Measurements from ENCODE around the gene B3GLCT.
A peak's percentile ranks its signal among the peaks of the same experiment; 100 is the strongest.
"Not testable (repeated sequence)": the region's sequence is repeated elsewhere in the genome, so short reads cannot be mapped to it uniquely, and the experiment has no call there.

The B3GLCT gene

DNA sequence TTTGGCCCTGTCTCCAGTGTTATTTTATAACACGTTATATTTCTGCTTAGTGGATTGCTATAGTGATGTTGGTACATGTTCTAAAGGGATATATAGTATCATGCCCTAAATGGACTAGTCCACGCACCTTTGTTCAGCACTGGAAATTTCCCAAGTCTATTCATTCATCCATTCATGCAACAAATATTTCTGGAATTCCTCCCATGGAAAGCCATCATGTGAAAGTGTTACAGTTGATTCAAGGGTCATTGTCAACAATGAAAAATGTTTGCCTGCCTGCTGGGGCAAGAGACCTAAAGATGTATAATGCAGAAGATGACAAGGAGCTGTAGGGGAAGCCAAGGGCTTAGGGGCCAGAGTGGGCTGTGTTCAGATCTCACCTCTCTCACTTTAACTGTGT lies 27.2 kb upstream of the B3GLCT start:
- no peak overlapping the region for H3K4me3 Mint-ChIP-seq
- H3K27ac Mint-ChIP-seq, result no peak overlapping the region
- H3K4me1 Mint-ChIP-seq, result no peaks in the 10 kb centered on the region
- ATAC-seq (ENCODE audit: low read depth), result no peak
- no peak for DNase-seq (ENCODE audit: low spot score in 2 of 2)
- no peaks in the 10 kb centered on the region for H3K36me3 Mint-ChIP-seq
- H3K9me3 Mint-ChIP-seq, result peaks cover 4% of the 10 kb centered on the region
- H3K27me3 Mint-ChIP-seq, result peaks cover 17% of the 10 kb centered on the region

DNA sequence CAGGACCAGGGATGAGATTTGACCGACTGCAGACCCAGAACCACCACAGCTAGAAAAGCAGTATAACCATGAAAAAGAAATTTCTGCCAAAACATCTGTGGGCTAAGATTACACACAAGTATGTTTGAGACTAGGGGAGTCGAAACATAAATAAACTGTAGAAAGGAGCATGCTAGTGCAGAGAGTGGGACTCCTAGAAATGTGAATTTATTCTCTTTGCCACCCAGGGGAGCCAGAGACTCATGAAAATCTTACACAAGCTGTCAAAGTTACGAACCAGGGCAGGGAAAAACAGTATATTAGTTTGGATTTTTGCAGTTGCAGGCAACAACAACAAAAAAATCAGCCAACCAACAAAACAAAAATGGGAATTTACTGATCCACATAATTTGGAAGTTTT lies 25.8 kb upstream of the B3GLCT start:
- no peak overlapping the region for H3K4me3 Mint-ChIP-seq

DNA sequence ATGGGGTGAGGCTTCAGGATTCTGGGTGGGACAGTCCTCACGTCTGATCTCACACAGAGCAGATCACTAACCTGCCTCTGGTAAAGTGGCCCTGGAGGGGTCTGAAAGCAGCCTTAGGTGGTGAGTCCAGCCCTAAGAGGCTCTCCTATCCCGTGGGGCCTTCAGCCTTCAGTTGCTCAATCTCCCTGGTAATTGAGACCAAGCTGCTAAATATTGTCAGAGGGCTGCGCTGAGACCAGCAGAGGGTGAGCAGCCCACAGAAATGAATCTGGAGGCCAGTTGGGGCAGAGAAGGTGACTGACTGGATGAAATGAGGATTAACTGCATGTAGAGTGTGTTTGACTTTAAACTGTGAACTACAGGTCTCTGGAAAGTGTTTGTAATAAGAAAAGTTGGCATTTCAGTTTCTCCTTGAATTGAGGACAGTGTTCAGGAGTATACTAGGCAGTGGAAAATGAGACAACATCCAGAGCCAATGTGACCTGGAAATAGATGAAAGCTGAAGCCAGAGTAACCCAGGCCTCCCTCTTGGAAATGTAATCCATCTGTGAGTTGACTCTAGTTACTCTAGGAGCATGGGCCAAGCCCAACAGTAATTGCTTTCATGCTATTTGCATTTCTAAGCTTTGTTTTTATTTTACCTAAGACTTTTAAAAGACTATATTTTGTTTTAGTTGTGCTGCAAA lies 23.8 kb upstream of the B3GLCT start:
- H3K27me3 Mint-ChIP-seq, result peaks cover 14% of the 10 kb centered on the region
- no peak overlapping the region for H3K27ac Mint-ChIP-seq
- DNase-seq (ENCODE audit: low spot score in 2 of 2) (no peak), ATAC-seq (ENCODE audit: low read depth) (no peak)
- no peaks in the 10 kb centered on the region for H3K36me3 Mint-ChIP-seq
- H3K4me3 Mint-ChIP-seq, result no peak overlapping the region
- peaks cover 6% of the 10 kb centered on the region for H3K9me3 Mint-ChIP-seq
- H3K4me1 Mint-ChIP-seq, result no peaks in the 10 kb centered on the region

More for the DNA sequence above, 25.8 kb upstream of the B3GLCT start:
- Mint-ChIP-seq H3K36me3 (no peaks in the 10 kb centered on the region), H3K9me3 (peaks cover 6% of the 10 kb centered on the region), H3K27ac (no peak overlapping the region), H3K4me1 (no peaks in the 10 kb centered on the region), H3K27me3 (peaks cover 17% of the 10 kb centered on the region)
- no peak for ATAC-seq (ENCODE audit: low read depth)
- DNase-seq (ENCODE audit: low spot score in 2 of 2), result no peak

DNA sequence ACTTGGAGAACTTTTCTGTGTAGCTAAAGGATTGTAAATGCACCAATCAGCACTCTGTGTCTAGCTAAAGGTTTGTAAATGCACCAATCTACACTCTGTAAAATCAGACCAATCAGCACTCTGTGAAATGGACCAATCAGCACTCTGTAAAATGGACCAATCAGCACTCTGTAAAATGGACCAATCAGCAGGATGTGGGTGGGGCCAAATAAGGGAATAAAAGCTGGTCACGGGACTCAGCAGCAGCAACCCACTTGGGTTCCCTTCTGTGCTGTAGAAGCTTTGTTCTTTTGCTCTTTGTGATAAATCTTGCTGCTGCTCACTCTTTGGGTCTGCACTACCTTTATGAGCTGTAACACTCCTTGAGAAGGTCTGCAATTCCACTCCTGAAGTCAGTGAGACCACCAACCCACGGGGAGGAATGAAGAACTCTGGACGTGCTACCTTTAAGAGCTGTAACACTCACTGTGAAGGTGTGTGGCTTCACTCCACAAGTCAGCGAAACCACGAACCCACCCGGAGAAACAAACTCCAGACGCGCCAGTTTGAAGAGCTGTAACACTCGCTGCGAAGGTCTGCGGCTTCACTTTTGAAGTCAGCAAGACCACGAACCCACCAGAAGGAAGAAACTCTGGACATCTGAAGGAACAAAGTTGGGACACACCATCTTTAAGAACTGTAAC lies 21.8 kb upstream of the B3GLCT start:
- not testable (repeated sequence) for H3K27ac Mint-ChIP-seq; H3K9me3 Mint-ChIP-seq; H3K4me3 Mint-ChIP-seq; DNase-seq (ENCODE audit: low spot score in 2 of 2); H3K4me1 Mint-ChIP-seq; H3K36me3 Mint-ChIP-seq; H3K27me3 Mint-ChIP-seq; ATAC-seq (ENCODE audit: low read depth)

DNA sequence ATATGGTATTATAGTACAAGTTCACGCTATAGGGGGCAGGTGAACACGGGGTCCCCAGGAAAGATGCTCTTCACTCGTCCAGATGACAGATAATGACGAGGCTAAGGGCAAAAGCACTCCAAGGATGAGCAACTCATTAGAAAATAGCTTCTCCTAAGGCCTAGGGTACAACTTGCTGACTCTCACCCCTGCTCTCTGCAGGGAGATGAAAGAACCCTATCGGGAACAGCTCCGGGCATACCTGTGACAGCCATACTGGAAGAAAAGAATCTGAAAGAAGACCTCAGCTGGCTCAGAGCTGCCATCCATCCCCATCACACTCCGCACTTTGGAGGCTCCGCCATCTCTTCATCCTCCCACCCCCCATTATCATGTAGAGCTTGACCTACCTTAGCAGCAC lies 20.5 kb upstream of the B3GLCT start:
- Mint-ChIP-seq H3K4me3 (no peak overlapping the region), H3K27ac (no peak overlapping the region), H3K36me3 (peaks cover 2% of the 10 kb centered on the region)

DNA sequence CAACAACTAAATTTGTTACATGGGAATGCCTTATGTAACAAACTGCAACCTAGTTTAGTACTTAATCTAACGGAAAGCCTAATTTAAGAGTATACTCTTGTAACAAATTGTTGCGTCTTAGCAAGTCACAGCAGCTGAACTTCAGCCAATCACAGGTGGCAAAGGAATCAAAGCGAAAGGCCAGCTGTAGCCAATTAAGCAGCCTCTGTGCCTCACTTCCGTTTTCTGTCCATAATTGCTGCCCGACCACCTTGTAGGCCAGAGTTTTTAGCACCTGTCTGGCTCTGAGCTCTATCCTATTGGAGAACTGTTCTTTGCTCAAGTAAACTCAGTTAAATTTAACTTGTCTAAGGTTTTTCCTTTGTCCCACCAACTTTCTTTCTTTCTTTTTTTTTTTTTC lies 20.0 kb upstream of the B3GLCT start:
- DNase-seq (ENCODE audit: low spot score in 2 of 2), result no peak
- Mint-ChIP-seq H3K4me3 (no peak overlapping the region), H3K4me1 (no peaks in the 10 kb centered on the region), H3K36me3 (peaks cover 3% of the 10 kb centered on the region), H3K9me3 (peaks cover 6% of the 10 kb centered on the region), H3K27me3 (peaks cover 2% of the 10 kb centered on the region), H3K27ac (no peak overlapping the region)
- no peak for ATAC-seq (ENCODE audit: low read depth)

More for the DNA sequence above, 20.5 kb upstream of the B3GLCT start:
- no peak for ATAC-seq (ENCODE audit: low read depth)
- Mint-ChIP-seq H3K4me1 (no peaks in the 10 kb centered on the region), H3K27me3 (peaks cover 2% of the 10 kb centered on the region), H3K9me3 (peaks cover 6% of the 10 kb centered on the region)
- DNase-seq (ENCODE audit: low spot score in 2 of 2), result no peak

DNA sequence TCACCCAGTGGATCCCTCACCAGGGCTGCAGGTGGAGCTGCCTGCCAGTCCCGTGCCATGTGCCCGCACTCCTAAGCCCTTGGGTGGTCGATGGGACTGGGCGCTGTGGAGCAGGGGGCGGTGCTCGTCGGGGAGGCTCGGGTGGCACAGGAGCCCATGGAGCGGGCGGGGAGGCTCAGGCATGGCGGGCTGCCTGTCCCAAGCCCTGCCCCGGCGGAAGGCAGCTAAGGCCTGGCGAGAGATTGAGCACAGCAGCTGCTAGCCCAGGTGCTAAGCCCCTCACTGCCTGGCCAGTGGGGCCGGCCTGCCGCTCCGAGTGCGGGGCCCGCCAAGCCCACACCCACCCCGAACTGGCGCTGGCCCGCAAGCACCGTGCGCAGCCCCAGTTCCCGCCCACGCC lies 16.8 kb upstream of the B3GLCT start:
- H3K4me1 Mint-ChIP-seq, result no peaks in the 10 kb centered on the region
- no peak overlapping the region for H3K4me3 Mint-ChIP-seq
- no peak for ATAC-seq (ENCODE audit: low read depth)
- peaks cover 3% of the 10 kb centered on the region for H3K36me3 Mint-ChIP-seq
- peaks cover 4% of the 10 kb centered on the region for H3K27me3 Mint-ChIP-seq
- peaks cover 2% of the 10 kb centered on the region for H3K9me3 Mint-ChIP-seq
- DNase-seq (ENCODE audit: low spot score in 2 of 2), result no peak
- H3K27ac Mint-ChIP-seq, result no peak overlapping the region

DNA sequence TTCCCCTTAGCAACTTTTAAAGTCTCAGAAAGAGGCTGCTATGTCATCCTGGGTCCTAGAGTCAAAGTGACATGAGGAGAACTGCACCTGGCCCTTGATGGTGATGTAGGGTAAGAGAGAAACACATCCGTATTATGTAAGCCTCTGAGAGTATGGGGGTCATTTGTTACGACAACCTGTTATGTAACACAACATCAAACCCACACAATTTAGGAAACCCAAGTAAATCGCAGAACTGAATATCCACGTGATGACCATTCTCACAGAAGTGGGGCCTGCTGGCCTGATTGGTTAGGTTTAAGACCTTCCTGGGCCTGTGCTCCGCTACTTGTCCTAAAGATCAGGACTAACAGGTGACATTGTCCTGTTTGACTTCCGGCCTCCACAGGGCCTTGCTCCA lies 15.3 kb upstream of the B3GLCT start:
- H3K36me3 Mint-ChIP-seq, result peaks cover 3% of the 10 kb centered on the region
- H3K27ac Mint-ChIP-seq, result no peak overlapping the region
- H3K9me3 Mint-ChIP-seq, result no peaks in the 10 kb centered on the region
- ATAC-seq (ENCODE audit: low read depth) (no peak), DNase-seq (ENCODE audit: low spot score in 2 of 2) (no peak)
- H3K4me1 Mint-ChIP-seq, result no peaks in the 10 kb centered on the region
- H3K27me3 Mint-ChIP-seq, result peaks cover 5% of the 10 kb centered on the region
- H3K4me3 Mint-ChIP-seq, result no peak overlapping the region

DNA sequence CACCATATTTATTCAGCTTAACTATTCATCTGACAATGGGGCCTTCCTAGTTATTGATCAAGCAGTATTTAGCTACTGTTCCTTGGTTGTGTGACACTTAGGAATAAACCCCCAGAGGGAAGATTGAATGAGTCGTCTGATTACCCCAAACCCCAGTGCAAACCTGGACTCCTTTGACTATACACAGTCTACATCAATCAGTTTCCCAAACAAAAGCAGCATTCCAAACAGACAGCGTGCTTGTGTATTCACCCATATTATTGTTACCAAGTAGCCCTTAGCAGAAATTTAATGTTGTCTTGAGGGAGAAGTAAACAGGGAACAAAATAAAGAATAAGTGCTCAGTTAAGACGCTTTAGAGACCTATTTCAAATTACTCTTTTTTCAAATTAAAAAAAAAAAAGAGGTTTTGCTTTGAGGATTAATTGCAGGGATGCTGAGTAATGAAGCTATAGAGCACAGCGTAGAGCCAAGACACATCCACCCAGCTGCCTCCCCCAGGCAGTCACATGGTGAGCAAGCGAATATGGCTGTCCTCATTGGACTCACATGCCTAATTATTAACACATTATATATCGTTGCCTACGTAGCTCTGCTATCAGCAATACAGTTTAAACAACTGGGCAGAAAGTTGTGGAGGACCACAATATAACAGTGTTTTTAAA lies 14.7 kb upstream of the B3GLCT start:
- Mint-ChIP-seq H3K9me3 (no peaks in the 10 kb centered on the region), H3K36me3 (peaks cover 3% of the 10 kb centered on the region), H3K4me1 (no peaks in the 10 kb centered on the region), H3K27ac (no peak overlapping the region), H3K27me3 (peaks cover 5% of the 10 kb centered on the region), H3K4me3 (no peak overlapping the region)
- DNase-seq (ENCODE audit: low spot score in 2 of 2) (no peak), ATAC-seq (ENCODE audit: low read depth) (no peak)

DNA sequence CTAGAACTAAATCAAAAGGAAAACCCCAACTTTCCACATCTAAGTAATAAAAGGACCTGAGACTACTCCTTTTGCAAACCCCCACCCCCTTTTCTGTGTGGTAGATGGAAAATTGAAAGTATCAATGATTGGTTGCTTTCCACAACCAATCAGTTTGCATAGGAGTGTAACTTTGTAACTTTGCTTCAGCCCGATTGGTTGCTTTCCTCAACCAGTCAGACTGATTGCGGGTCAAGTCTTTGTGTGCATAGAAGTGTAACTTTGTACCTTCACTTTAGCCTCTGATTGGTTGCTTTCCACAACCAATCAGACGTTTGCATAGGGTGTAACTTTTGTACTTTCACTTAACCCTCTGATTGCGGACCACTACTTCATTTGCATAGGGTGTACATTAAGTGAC lies 8.0 kb upstream of the B3GLCT start:
- Mint-ChIP-seq H3K27ac (no peak overlapping the region), H3K36me3 (peaks cover 4% of the 10 kb centered on the region)
- no peak for ATAC-seq (ENCODE audit: low read depth)

DNA sequence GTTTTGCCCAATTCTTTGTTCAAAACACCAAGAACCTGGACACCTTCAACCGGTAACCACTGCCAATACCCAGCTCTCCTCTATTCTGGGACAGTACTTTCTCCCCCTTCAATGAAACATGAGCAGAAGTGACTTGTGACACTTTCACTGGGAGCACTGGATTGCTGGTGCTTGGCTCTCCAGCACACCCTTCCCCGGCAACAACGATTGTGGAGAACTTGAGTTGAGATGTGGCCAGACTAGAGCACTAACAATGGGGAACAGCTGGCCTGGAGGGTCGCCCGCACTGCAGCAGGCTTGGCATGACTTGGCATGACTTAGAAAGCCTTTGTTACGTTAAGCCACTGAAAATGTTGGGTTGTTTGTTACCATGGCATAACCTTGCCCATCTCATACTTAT lies 7.5 kb upstream of the B3GLCT start:
- Mint-ChIP-seq H3K4me3 (no peak overlapping the region), H3K36me3 (peaks cover 4% of the 10 kb centered on the region), H3K4me1 (no peaks in the 10 kb centered on the region), H3K27ac (no peak overlapping the region), H3K27me3 (peaks cover 7% of the 10 kb centered on the region), H3K9me3 (no peaks in the 10 kb centered on the region)
- ATAC-seq (ENCODE audit: low read depth) (no peak), DNase-seq (ENCODE audit: low spot score in 2 of 2) (no peak)

More for the DNA sequence above, 8.0 kb upstream of the B3GLCT start:
- no peaks in the 10 kb centered on the region for H3K9me3 Mint-ChIP-seq
- peaks cover 7% of the 10 kb centered on the region for H3K27me3 Mint-ChIP-seq
- H3K4me1 Mint-ChIP-seq, result no peaks in the 10 kb centered on the region
- H3K4me3 Mint-ChIP-seq, result no peak overlapping the region
- no peak for DNase-seq (ENCODE audit: low spot score in 2 of 2)

DNA sequence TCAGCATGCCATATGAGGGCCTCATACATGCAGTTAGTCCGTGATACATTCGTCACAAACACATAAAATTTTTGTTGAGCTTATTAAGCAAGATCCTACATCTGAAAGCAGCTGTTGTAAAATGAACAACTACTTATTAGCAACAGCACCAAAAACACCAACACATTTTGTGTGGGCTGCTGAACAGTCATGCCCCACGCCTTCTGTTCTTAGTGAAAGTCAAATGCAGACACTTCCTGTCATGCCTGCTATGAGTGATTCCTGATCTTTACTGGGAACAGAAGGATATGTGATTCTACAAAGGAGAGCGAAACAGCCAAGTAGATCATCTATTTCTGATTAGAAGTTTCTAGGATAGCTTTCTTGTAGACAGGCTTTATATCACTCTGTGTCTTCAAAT lies 4.2 kb upstream of the B3GLCT start:
- H3K9me3 Mint-ChIP-seq, result no peaks in the 10 kb centered on the region
- no peak overlapping the region for H3K4me3 Mint-ChIP-seq
- H3K36me3 Mint-ChIP-seq, result peaks cover 4% of the 10 kb centered on the region
- H3K4me1 Mint-ChIP-seq, result peaks cover 6% of the 10 kb centered on the region
- H3K27me3 Mint-ChIP-seq, result peaks cover 5% of the 10 kb centered on the region
- ATAC-seq (ENCODE audit: low read depth) (no peak), DNase-seq (ENCODE audit: low spot score in 2 of 2) (no peak)
- H3K27ac Mint-ChIP-seq, result no peak overlapping the region

DNA sequence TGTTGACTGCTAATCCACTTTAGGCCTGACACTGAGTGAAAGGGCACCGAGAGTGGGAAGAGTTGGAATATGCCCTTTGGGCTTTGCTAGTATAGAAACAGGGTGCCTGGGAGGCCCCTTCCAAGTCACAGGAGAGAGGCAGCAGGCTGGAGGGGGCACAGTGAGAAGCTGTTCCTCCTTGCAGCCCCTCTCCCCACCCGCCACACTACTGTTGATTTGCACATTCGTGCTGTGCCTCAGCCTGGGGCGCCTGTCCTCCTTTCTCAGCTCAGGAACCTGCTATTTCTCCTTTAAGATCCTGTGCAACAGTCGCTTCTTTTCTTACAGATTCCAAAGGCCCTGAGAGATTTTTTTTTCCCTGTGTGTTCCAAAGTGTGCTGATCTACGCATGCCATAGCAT lies 2.8 kb upstream of the B3GLCT start:
- peaks cover 2% of the 10 kb centered on the region for H3K27me3 Mint-ChIP-seq
- H3K9me3 Mint-ChIP-seq, result no peaks in the 10 kb centered on the region
- no peak overlapping the region for H3K27ac Mint-ChIP-seq
- peaks cover 4% of the 10 kb centered on the region for H3K36me3 Mint-ChIP-seq
- DNase-seq (ENCODE audit: low spot score in 2 of 2) (no peak), ATAC-seq (ENCODE audit: low read depth) (no peak)
- no peak overlapping the region for H3K4me3 Mint-ChIP-seq
- peaks cover 12% of the 10 kb centered on the region for H3K4me1 Mint-ChIP-seq

DNA sequence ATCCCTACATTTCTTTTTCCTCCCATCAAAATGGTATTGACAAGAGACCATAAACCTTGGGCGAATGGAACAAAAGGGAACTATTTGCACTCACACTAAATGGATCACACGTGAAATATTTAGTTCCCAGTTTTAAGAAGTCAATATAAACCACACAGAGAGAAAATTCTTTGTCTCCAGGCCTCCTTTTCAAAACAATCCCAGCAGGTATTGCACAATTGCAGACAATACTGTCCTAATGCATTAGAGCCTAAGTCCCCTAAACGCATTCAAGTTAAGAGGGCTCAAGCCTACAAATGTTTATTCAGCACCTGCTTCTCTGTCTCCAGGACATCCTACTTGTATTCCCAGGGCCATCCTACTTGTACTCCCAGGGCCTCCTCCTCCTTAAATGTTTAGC lies 1.3 kb upstream of the B3GLCT start:
- Mint-ChIP-seq H3K27me3 (no peaks in the 10 kb centered on the region), H3K4me1 (peaks cover 12% of the 10 kb centered on the region), H3K27ac (no peak overlapping the region), H3K4me3 (peak overlapping the region; percentile 45), H3K36me3 (peaks cover 4% of the 10 kb centered on the region), H3K9me3 (no peaks in the 10 kb centered on the region)
- DNase-seq (ENCODE audit: low spot score in 2 of 2) (no peak), ATAC-seq (ENCODE audit: low read depth) (no peak)
